Neural progenitor cell (in vitro differentiated cells): Measurements from ENCODE around the gene ANO1. TPM values are rescaled to one million over a fixed set of nuclear protein-coding genes. Genes with fewer than 3 reads are reported as not detected.

Experiments used
- DNase-seq: peaks from one replicate; pipeline ENCODE4 v3.0.0-alpha.2; 2016; ENCODE audit warnings: low spot score
- H2AFZ ChIP-seq: fragments of 200-600 bp; sonication (generic); replicated peaks from 2 replicates; pipeline ENCODE4 v1.6.1; 2016; ENCODE audit warnings: antibody characterized with exemption
- H3F3A ChIP-seq: fragments of 200-600 bp; sonication (generic); 2 replicates; pipeline ENCODE4 v1.6.1; 2016; ENCODE audit warnings: antibody characterized with exemption, low read depth
- H3K27ac ChIP-seq: fragments of 200-600 bp; sonication (generic); 2 replicates; pipeline ENCODE4 v1.5.1; 2016; ENCODE audit warnings: mild to moderate bottlenecking
- H3K27me3 ChIP-seq: fragments of 200-600 bp; sonication (generic); 2 replicates; pipeline ENCODE4 v1.6.1; 2016; ENCODE audit warnings: mild to moderate bottlenecking, moderate library complexity
- H3K36me3 ChIP-seq: fragments of 200-600 bp; sonication (generic); 2 replicates; pipeline ENCODE4 v1.5.1; 2016
- H3K4me1 ChIP-seq: fragments of 200-600 bp; sonication (generic); 2 replicates; pipeline ENCODE4 v1.6.1; 2016; ENCODE audit warnings: mixed run types
- H3K4me2 ChIP-seq: fragments of 200-600 bp; sonication (generic); 2 replicates; pipeline ENCODE4 v1.6.1; 2016
- H3K4me3 ChIP-seq: fragments of 200-600 bp; sonication (generic); 2 replicates; pipeline ENCODE4 v1.5.1; 2016
- H3K79me2 ChIP-seq: fragments of 200-600 bp; sonication (generic); 2 replicates; pipeline ENCODE4 v1.6.1; 2016; ENCODE audit warnings: low read depth
- H3K9ac ChIP-seq: fragments of 200-600 bp; sonication (generic); 2 replicates; pipeline ENCODE4 v1.6.1; 2016
- H3K9me3 ChIP-seq: fragments of 200-600 bp; sonication (generic); 2 replicates; pipeline ENCODE4 v1.5.1; 2016; ENCODE audit warnings: low read depth
- H4K20me1 ChIP-seq: fragments of 200-600 bp; sonication (generic); 2 replicates; pipeline ENCODE4 v1.6.1; 2016; ENCODE audit warnings: low read depth
- H3K27ac Mint-ChIP-seq: 3 replicates; pipeline ENCODE4 v1.8.0; 2021; ENCODE audit warnings: mixed read lengths
- H3K27me3 Mint-ChIP-seq: 2 replicates; pipeline ENCODE4 v1.8.0; 2022; ENCODE audit warnings: low read depth, mild to moderate bottlenecking, inconsistent platforms, moderate library complexity, mixed read lengths; ENCODE audit not compliant: insufficient read depth
- H3K36me3 Mint-ChIP-seq: 3 replicates; pipeline ENCODE4 v1.8.0; 2021; ENCODE audit warnings: mixed read lengths
- H3K4me1 Mint-ChIP-seq: 3 replicates; pipeline ENCODE4 v1.8.0; 2021; ENCODE audit warnings: mixed read lengths
- H3K4me3 Mint-ChIP-seq: 3 replicates; pipeline ENCODE4 v1.8.0; 2021; ENCODE audit warnings: mild to moderate bottlenecking, moderate library complexity, mixed read lengths
- H3K9me3 Mint-ChIP-seq: 3 replicates; pipeline ENCODE4 v1.8.0; 2020; ENCODE audit warnings: mixed read lengths
- EZH2 ChIP-seq: fragments of 200-600 bp; sonication (generic); IDR thresholded peaks from 2 replicates; pipeline ENCODE4 v1.6.1; 2017; ENCODE audit warnings: antibody characterized with exemption, mild to moderate bottlenecking, moderate library complexity
- EZH2phosphoT487 ChIP-seq: fragments of 200-600 bp; sonication (generic); IDR thresholded peaks from 2 replicates; pipeline ENCODE4 v1.6.1; 2017; ENCODE audit warnings: antibody characterized with exemption
- total RNA-seq: library from RNA; depleted of rRNA; stranded (reverse); fragments of >200 nt; gene quantifications from 2 replicates; pipeline ENCODE4 v1.2.3, GENCODE V29; 2015; ENCODE audit warnings: low replicate concordance
- TF ChIP-seq, protein P1 (sequence below): fragments of 200-600 bp; sonication (generic); IDR thresholded peaks from 2 replicates; pipeline ENCODE4 v1.5.1; 2017; ENCODE audit warnings: antibody characterized with exemption, mild to moderate bottlenecking

Gene ANO1
- total RNA-seq, 1 donor from 2014 or later, result not detected

DNA sequence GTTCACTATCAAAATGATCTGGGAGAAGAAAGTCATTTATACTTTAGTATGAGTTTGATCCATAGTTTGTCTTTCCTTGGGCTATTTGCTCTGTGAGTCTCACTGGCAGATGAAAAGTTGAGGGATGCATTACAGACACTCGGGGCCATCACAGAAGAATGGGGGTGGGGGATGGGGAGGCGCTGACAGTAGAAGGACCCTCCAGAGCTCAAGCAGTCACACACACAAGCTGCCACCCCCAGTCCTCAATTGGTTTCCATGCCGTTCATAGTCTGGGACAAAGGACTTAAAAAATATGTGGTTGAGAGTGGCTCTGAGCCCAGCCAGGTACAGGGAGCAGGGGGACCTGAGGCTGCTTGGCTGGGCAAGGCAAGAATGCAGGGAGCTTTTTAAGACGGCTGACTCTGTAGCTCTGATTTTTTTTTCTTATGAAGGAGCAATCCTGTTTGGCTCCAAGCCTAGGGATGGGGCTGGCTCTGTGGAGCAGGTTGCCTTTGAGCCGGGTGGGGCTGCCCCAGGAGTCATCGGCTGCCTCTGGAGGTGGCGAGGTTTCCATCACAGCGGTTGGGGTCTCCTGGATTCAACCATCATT, 13.3 kb upstream of the ANO1 start:
- Histone ChIP-seq H3K4me3 (no peak overlapping the region), H3K27me3 (peaks cover 12% of the 10 kb centered on the region), H3K4me1 (peaks cover 18% of the 10 kb centered on the region), H4K20me1 (peaks cover 6% of the 10 kb centered on the region), H3K27ac (no peak overlapping the region), H3K4me2 (no peak overlapping the region), H3K9me3 (no peaks in the 10 kb centered on the region), H3K9ac (no peak overlapping the region), H3F3A (peaks cover 22% of the 10 kb centered on the region), H3K79me2 (no peaks in the 10 kb centered on the region), H2AFZ (no peak overlapping the region), H3K36me3 (no peaks in the 10 kb centered on the region)
- Mint-ChIP-seq H3K27me3 (peaks cover 18% of the 10 kb centered on the region), H3K36me3 (no peaks in the 10 kb centered on the region), H3K9me3 (peaks cover 3% of the 10 kb centered on the region), H3K27ac (peak overlapping the region; percentile 3), H3K4me1 (peaks cover 23% of the 10 kb centered on the region), H3K4me3 (no peak overlapping the region)
- DNase-seq, result no peak
- TF ChIP-seq EZH2, result no peak
- TF ChIP-seq EZH2phosphoT487, result no peak
- TF ChIP-seq, protein P1, sequence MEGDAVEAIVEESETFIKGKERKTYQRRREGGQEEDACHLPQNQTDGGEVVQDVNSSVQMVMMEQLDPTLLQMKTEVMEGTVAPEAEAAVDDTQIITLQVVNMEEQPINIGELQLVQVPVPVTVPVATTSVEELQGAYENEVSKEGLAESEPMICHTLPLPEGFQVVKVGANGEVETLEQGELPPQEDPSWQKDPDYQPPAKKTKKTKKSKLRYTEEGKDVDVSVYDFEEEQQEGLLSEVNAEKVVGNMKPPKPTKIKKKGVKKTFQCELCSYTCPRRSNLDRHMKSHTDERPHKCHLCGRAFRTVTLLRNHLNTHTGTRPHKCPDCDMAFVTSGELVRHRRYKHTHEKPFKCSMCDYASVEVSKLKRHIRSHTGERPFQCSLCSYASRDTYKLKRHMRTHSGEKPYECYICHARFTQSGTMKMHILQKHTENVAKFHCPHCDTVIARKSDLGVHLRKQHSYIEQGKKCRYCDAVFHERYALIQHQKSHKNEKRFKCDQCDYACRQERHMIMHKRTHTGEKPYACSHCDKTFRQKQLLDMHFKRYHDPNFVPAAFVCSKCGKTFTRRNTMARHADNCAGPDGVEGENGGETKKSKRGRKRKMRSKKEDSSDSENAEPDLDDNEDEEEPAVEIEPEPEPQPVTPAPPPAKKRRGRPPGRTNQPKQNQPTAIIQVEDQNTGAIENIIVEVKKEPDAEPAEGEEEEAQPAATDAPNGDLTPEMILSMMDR, result no peak

DNA sequence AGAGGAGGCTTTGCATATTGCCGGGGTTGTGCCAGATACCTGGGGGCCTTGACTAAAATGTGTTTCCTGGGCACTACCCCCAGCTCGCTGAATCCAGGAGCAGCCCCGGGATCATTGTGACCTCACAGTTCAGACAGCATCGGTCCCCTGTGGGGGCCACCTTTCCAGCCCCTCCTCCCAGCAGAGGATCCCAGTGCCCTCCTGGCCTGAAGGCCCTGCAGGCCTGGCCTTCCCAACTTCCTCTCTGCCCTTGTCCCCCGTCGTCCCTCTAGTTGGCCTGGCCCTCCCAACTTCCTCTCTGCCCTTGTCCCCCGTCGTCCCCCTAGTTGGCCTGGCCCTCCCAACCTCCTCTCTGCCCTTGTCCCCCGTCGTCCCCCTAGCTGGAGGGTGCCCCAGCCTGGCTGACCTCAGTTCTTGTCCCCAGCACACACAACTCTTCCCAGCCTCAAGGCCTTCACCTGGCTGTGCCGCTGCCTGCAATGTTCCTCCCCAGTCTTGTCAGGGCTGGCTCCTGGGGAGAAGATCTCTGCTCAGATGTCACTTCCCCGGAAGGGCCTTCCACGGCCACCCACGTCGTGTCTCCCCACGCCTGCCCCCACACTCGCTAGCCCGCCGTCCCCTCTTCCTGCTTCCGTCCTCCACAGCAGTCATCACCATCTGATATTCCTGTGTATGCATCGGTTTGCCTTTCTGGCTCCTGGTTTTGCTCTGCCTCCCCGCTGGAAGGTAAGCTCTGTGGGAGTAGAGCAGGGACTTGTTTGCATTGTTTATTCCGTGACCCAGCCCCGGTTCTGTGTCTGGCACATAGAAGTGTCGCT, 12.6 kb upstream of the ANO1 start:
- Histone ChIP-seq H3K4me1 (peaks cover 18% of the 10 kb centered on the region), H3F3A (peaks cover 22% of the 10 kb centered on the region), H3K4me3 (no peak overlapping the region), H3K4me2 (no peak overlapping the region), H3K9me3 (no peaks in the 10 kb centered on the region), H3K79me2 (no peaks in the 10 kb centered on the region), H3K27me3 (peaks cover 12% of the 10 kb centered on the region), H3K27ac (no peak overlapping the region), H3K36me3 (no peaks in the 10 kb centered on the region), H2AFZ (no peak overlapping the region), H4K20me1 (peaks cover 6% of the 10 kb centered on the region), H3K9ac (no peak overlapping the region)
- no peak overlapping the region for H3K4me3 Mint-ChIP-seq
- H3K9me3 Mint-ChIP-seq, result peaks cover 3% of the 10 kb centered on the region
- H3K36me3 Mint-ChIP-seq, result no peaks in the 10 kb centered on the region
- TF ChIP-seq, protein P1, result no peak
- no peak for TF ChIP-seq EZH2phosphoT487
- TF ChIP-seq EZH2, result no peak
- peak overlapping the region; percentile 39 for H3K27ac Mint-ChIP-seq
- H3K4me1 Mint-ChIP-seq, result peaks cover 23% of the 10 kb centered on the region
- DNase-seq, result no peak
- H3K27me3 Mint-ChIP-seq, result peaks cover 21% of the 10 kb centered on the region

DNA sequence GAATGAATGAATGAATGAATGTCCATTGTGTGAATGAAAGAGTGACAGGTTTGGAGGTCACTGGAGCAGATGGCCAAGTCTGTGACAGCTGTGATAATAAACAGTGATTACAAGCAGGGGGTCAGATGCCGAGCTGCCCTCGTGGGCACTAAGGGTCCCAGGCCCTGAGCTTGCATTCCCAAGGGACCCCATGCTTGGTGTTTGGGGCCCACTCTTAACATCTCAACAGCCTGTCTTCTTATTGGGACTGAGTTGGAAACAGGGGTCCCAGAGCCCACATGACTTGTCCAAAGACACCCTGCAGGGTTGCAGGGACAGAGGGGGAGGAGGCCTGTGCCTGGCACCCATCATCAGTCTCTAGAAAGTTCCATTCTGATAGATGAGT, 12.0 kb upstream of the ANO1 start:
- TF ChIP-seq EZH2phosphoT487 (no peak), EZH2 (no peak)
- TF ChIP-seq, protein P1, result no peak
- Mint-ChIP-seq H3K4me1 (peaks cover 23% of the 10 kb centered on the region), H3K36me3 (no peaks in the 10 kb centered on the region), H3K27me3 (peaks cover 21% of the 10 kb centered on the region), H3K9me3 (peaks cover 3% of the 10 kb centered on the region), H3K27ac (no peak overlapping the region), H3K4me3 (no peak overlapping the region)
- Histone ChIP-seq H3K9me3 (no peaks in the 10 kb centered on the region), H3K79me2 (no peaks in the 10 kb centered on the region), H3K4me2 (no peak overlapping the region), H3K9ac (no peak overlapping the region), H3K4me1 (peaks cover 18% of the 10 kb centered on the region), H3K36me3 (no peaks in the 10 kb centered on the region), H3F3A (peaks cover 22% of the 10 kb centered on the region), H3K27ac (no peak overlapping the region), H3K4me3 (no peak overlapping the region), H4K20me1 (peaks cover 6% of the 10 kb centered on the region), H3K27me3 (peaks cover 12% of the 10 kb centered on the region), H2AFZ (no peak overlapping the region)
- no peak for DNase-seq
